Measurements from ENCODE around the gene NLRP1. TPM values are rescaled to one million over a fixed set of nuclear protein-coding genes. Genes with fewer than 3 reads are reported as not detected.

The NLRP1 gene
- total RNA-seq, 1 experiment from 2014 or later: 0.57 TPM

DNA sequence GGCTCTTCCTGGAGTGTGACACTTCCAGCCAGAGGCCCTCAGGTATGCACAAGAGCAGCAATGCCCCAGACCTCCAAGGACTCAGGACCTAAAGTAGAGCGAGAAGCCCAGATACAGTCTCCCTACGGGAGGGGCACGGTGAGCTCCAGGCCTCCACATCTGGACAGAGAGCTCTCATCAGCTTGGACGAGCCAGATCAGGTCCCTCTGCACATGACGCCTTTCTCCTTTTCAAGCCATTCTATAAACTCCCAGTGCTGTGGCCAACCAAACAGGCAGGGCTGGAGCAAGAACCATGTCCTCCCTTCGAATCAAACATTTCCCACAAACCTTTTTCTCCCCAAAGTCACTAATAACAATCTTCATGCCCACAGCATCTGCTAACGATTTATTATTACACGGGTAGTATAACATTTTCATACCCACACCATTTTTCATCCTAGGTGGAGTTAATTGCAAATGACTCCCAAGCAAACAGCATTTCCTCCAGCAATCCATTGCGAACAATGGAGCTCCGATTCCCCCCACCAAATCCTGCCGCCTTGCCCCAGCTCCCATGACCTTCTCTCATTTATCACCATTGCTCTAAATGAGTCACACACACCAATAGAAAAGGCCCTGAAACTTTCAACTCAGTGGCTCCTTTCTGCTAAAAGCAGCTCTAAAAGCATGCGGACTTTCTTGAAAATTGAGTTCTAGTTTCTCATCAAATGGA, 24.2 kb upstream of the NLRP1 start:
- TF ChIP-seq, protein P1, sequence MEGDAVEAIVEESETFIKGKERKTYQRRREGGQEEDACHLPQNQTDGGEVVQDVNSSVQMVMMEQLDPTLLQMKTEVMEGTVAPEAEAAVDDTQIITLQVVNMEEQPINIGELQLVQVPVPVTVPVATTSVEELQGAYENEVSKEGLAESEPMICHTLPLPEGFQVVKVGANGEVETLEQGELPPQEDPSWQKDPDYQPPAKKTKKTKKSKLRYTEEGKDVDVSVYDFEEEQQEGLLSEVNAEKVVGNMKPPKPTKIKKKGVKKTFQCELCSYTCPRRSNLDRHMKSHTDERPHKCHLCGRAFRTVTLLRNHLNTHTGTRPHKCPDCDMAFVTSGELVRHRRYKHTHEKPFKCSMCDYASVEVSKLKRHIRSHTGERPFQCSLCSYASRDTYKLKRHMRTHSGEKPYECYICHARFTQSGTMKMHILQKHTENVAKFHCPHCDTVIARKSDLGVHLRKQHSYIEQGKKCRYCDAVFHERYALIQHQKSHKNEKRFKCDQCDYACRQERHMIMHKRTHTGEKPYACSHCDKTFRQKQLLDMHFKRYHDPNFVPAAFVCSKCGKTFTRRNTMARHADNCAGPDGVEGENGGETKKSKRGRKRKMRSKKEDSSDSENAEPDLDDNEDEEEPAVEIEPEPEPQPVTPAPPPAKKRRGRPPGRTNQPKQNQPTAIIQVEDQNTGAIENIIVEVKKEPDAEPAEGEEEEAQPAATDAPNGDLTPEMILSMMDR (IDR thresholded peaks at IDR 0.05; ENCODE audit: unreplicated experiment): no peak
- CTCF ChIA-PET: no interaction called here
- intact Hi-C loops (cut with micrococcal nuclease; ENCODE audit: unreplicated experiment): no loop called here
- Mint-ChIP-seq H3K9me3 (ENCODE audit: low read depth, unreplicated experiment) (no peaks in the 10 kb centered on the region), H3K4me3 (ENCODE audit: low read depth, unreplicated experiment) (no peak overlapping the region), H3K4me1 (ENCODE audit: low read depth, unreplicated experiment) (no peaks in the 10 kb centered on the region), H3K36me3 (ENCODE audit: insufficient read depth, unreplicated experiment) (no peaks in the 10 kb centered on the region), H3K27ac (ENCODE audit: unreplicated experiment) (no peak overlapping the region), H3K27me3 (ENCODE audit: unreplicated experiment) (peaks cover 85% of the 10 kb centered on the region)
- no TSS peak for BruUV-seq (replicated peaks)
- DNase-seq: no peak

DNA sequence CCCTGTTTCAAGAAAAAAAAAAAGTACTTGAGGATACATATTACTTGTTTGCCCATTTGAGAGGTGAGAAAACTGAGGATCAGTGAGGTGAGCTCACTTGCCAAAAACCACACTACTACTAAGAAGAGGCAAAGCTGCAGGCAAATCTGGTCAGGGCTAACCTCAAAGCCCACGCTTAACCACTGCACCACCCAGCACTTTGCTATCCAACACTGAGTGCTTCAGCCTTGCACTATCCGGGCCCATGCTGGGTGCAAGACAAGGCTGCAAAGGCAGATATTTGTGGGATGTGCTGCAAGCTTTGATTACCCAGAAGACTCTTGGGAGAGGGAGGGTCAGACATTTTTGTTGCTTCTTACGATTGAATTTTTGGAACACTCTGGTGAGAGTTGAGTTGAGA, 23.6 kb upstream of the NLRP1 start:
- intact Hi-C loops (cut with micrococcal nuclease; ENCODE audit: unreplicated experiment): no loop called here
- no peak for DNase-seq
- no peak overlapping the region for H3K27ac Mint-ChIP-seq (ENCODE audit: unreplicated experiment)
- BruUV-seq (replicated peaks): no TSS peak
- H3K4me3 Mint-ChIP-seq (ENCODE audit: low read depth, unreplicated experiment): no peak overlapping the region
- H3K27me3 Mint-ChIP-seq (ENCODE audit: unreplicated experiment): peaks cover 85% of the 10 kb centered on the region
- no peaks in the 10 kb centered on the region for H3K4me1 Mint-ChIP-seq (ENCODE audit: low read depth, unreplicated experiment)
- no peaks in the 10 kb centered on the region for H3K36me3 Mint-ChIP-seq (ENCODE audit: insufficient read depth, unreplicated experiment)
- TF ChIP-seq, protein P1 (IDR thresholded peaks at IDR 0.05; ENCODE audit: unreplicated experiment): no peak
- H3K9me3 Mint-ChIP-seq (ENCODE audit: low read depth, unreplicated experiment): no peaks in the 10 kb centered on the region
- CTCF ChIA-PET: no interaction called here

DNA sequence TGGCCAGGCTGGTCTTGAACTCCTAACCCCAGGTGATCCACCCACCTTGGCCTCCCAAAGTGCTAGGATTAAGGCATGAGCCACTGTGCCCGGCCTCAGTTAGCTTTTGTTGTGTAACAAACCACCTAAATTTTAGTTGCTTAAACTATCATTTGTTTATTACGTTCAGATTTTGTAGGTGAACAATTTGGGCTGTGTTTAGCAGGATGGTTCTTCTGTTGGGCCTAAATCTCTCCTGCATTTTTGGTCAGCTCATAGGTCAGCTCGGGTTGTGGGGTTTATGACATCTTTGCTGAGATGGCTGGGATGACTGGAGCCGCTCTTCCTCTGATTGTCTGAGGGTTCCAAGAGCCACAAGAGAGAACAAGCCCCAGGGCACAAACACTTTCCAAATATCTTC, 21.1 kb upstream of the NLRP1 start:
- Mint-ChIP-seq H3K9me3 (ENCODE audit: low read depth, unreplicated experiment) (no peaks in the 10 kb centered on the region), H3K27ac (ENCODE audit: unreplicated experiment) (no peak overlapping the region), H3K4me1 (ENCODE audit: low read depth, unreplicated experiment) (no peaks in the 10 kb centered on the region), H3K36me3 (ENCODE audit: insufficient read depth, unreplicated experiment) (no peaks in the 10 kb centered on the region), H3K27me3 (ENCODE audit: unreplicated experiment) (peaks cover 88% of the 10 kb centered on the region), H3K4me3 (ENCODE audit: low read depth, unreplicated experiment) (no peak overlapping the region)
- BruUV-seq (replicated peaks): no TSS peak
- no peak for DNase-seq
- TF ChIP-seq, protein P1 (IDR thresholded peaks at IDR 0.05; ENCODE audit: unreplicated experiment): no peak
- intact Hi-C loops (cut with micrococcal nuclease; ENCODE audit: unreplicated experiment): no loop called here
- CTCF ChIA-PET: interaction anchor here (0.6 kb wide), 1 partner anchor 27 kb away, joined by 3 read pairs; no protein-coding TSS in a partner anchor

DNA sequence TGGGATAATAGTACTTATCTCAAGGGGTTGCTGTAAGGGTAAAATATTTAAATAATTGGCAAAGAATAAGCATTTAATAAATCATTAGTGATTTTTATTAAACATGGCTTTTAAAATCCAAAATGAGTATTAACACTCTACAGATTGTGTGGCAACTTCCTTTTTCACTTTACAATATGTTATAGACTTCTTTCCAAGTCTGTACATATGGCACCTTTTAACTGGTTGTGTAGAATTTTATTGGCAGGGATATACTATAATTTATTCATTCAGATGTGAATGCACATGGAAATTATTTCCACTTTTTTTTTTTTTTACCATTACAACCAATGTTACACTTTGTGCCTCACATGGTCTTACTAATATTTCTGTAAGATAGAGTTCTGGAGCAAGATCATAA, 15.7 kb upstream of the NLRP1 start:
- Mint-ChIP-seq H3K4me1 (ENCODE audit: low read depth, unreplicated experiment) (no peaks in the 10 kb centered on the region), H3K9me3 (ENCODE audit: low read depth, unreplicated experiment) (no peaks in the 10 kb centered on the region), H3K4me3 (ENCODE audit: low read depth, unreplicated experiment) (no peak overlapping the region), H3K27ac (ENCODE audit: unreplicated experiment) (no peak overlapping the region), H3K27me3 (ENCODE audit: unreplicated experiment) (peaks cover 87% of the 10 kb centered on the region), H3K36me3 (ENCODE audit: insufficient read depth, unreplicated experiment) (no peaks in the 10 kb centered on the region)
- CTCF ChIA-PET: no interaction called here
- TF ChIP-seq, protein P1 (IDR thresholded peaks at IDR 0.05; ENCODE audit: unreplicated experiment): no peak
- no TSS peak for BruUV-seq (replicated peaks)
- no peak for DNase-seq
- intact Hi-C loops (cut with micrococcal nuclease; ENCODE audit: unreplicated experiment): no loop called here

Data from Calu3 (cell line).